ENCODE measurements around the gene PIK3CD.
"Not testable (repeated sequence)": the region's sequence is repeated elsewhere in the genome, so short reads cannot be mapped to it uniquely, and the experiment has no call there.

The PIK3CD gene

GRCh38 chr1:9655836-9656235 is 4.3 kb downstream of the PIK3CD start:
- FAIRE-seq: no peak

- no peak for FAIRE-seq
Observed at GRCh38 chr1:9657521-9658032, 6.0 kb downstream of the PIK3CD start.

- no peak for FAIRE-seq
Observed at GRCh38 chr1:9658199-9658598, 6.7 kb downstream of the PIK3CD start.

GRCh38 chr1:9659328-9659727 is 7.8 kb downstream of the PIK3CD start:
- FAIRE-seq: no peak

- no peak for FAIRE-seq
Observed at GRCh38 chr1:9663257-9663656, 11.7 kb downstream of the PIK3CD start.

- FAIRE-seq: no peak
Observed at GRCh38 chr1:9665193-9665592, 13.7 kb downstream of the PIK3CD start.

GRCh38 chr1:9668080-9668479 is 16.5 kb downstream of the PIK3CD start:
- no peak for FAIRE-seq

GRCh38 chr1:9670085-9670484 is 18.6 kb downstream of the PIK3CD start:
- no peak for FAIRE-seq

GRCh38 chr1:9671377-9672140 is 20.0 kb downstream of the PIK3CD start:
- no peak for FAIRE-seq

GRCh38 chr1:9672444-9672843 is 20.9 kb downstream of the PIK3CD start:
- FAIRE-seq: no peak

GRCh38 chr1:9675393-9675792 is 23.9 kb downstream of the PIK3CD start:
- FAIRE-seq: no peak

- not testable (repeated sequence) for FAIRE-seq
Observed at GRCh38 chr1:9676128-9676527, 24.6 kb downstream of the PIK3CD start.

- FAIRE-seq: no peak
Observed at GRCh38 chr1:9676815-9677393, 25.4 kb downstream of the PIK3CD start.

GRCh38 chr1:9680091-9680490 is 28.6 kb downstream of the PIK3CD start:
- no peak for FAIRE-seq

GRCh38 chr1:9680828-9681227 is 29.3 kb downstream of the PIK3CD start:
- no peak for FAIRE-seq

- FAIRE-seq: no peak
Observed at GRCh38 chr1:9684801-9685200, 33.3 kb downstream of the PIK3CD start.

GRCh38 chr1:9687120-9687873 is 35.8 kb downstream of the PIK3CD start:
- FAIRE-seq: no peak

GRCh38 chr1:9687874-9688582 is 36.5 kb downstream of the PIK3CD start:
- no peak for FAIRE-seq

GRCh38 chr1:9688599-9688998 is 37.1 kb downstream of the PIK3CD start:
- no peak for FAIRE-seq

GRCh38 chr1:9689011-9689706 is 37.6 kb downstream of the PIK3CD start:
- no peak for FAIRE-seq

- FAIRE-seq: no peak
Observed at GRCh38 chr1:9689971-9690381, 38.4 kb downstream of the PIK3CD start.

GRCh38 chr1:9690440-9691107 is 39.0 kb downstream of the PIK3CD start:
- no peak for FAIRE-seq
